ENCODE measurements around the gene ELAVL3. TPM values are rescaled to one million over a fixed set of nuclear protein-coding genes. Genes with fewer than 3 reads are reported as not detected.
"Not testable (repeated sequence)": the region's sequence is repeated elsewhere in the genome, so short reads cannot be mapped to it uniquely, and the experiment has no call there.

Gene ELAVL3
- total RNA-seq, 6 experiments from 2014 or later: not detected

- Mint-ChIP-seq H3K36me3 (ENCODE audit: low read depth) (peaks cover 4% of the 10 kb centered on the region), H3K9me3 (no peaks in the 10 kb centered on the region), H3K4me3 (peak within 1 kb of the TSS; percentile 99), H3K27me3 (ENCODE audit: insufficient read depth) (0 out of 2 replicates have a peak, but pooled peaks cover 3% of the 10 kb centered on the region), H3K4me1 (ENCODE audit: low read depth) (peaks cover 14% of the 10 kb centered on the region), H3K27ac (peak within 1 kb of the TSS; percentile 92)
- peak; percentile 100 for DNase-seq
- TF ChIP-seq, protein P1, sequence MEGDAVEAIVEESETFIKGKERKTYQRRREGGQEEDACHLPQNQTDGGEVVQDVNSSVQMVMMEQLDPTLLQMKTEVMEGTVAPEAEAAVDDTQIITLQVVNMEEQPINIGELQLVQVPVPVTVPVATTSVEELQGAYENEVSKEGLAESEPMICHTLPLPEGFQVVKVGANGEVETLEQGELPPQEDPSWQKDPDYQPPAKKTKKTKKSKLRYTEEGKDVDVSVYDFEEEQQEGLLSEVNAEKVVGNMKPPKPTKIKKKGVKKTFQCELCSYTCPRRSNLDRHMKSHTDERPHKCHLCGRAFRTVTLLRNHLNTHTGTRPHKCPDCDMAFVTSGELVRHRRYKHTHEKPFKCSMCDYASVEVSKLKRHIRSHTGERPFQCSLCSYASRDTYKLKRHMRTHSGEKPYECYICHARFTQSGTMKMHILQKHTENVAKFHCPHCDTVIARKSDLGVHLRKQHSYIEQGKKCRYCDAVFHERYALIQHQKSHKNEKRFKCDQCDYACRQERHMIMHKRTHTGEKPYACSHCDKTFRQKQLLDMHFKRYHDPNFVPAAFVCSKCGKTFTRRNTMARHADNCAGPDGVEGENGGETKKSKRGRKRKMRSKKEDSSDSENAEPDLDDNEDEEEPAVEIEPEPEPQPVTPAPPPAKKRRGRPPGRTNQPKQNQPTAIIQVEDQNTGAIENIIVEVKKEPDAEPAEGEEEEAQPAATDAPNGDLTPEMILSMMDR (IDR thresholded peaks at IDR 0.05): peak; percentile 96
These were observed 45.6 kb downstream of the ELAVL3 start, which contains the start of the genes ODAD3 and PRKCSH for GRCh38 chr19:11435057-11435832. ODAD3 (minus strand) TSS chr19:11435121; CDS start chr19:11435016, 105 bp downstream. PRKCSH (plus strand) TSS chr19:11435635; CDS start chr19:11436118, 483 bp downstream.

DNA sequence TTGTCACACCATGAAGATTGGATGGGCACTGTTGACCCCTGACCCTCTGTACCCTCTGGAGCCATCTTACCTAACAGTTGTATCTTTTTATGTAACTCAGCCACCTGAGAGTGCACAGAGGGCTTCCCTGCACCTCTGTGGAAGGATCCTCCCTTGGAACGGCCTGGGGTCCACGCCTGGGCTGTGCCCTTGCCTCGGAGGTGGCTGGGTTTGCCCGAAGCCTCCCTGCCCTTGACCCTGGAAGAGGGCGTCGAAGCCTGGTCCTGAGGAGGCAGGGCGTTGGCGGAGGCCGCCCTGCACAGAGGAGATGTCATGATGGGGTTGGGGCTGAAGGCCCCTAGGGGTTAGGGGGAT, 46.2 kb downstream of the ELAVL3 start:
- DNase-seq: no peak
- Mint-ChIP-seq H3K9me3 (no peaks in the 10 kb centered on the region), H3K4me3 (peak overlapping the region; percentile 99), H3K27ac (peak overlapping the region; percentile 92), H3K36me3 (ENCODE audit: low read depth) (peaks cover 4% of the 10 kb centered on the region), H3K4me1 (ENCODE audit: low read depth) (peaks cover 14% of the 10 kb centered on the region), H3K27me3 (ENCODE audit: insufficient read depth) (0 out of 2 replicates have a peak, but pooled peaks cover 3% of the 10 kb centered on the region)
- TF ChIP-seq, protein P1 (IDR thresholded peaks at IDR 0.05): no peak

DNA sequence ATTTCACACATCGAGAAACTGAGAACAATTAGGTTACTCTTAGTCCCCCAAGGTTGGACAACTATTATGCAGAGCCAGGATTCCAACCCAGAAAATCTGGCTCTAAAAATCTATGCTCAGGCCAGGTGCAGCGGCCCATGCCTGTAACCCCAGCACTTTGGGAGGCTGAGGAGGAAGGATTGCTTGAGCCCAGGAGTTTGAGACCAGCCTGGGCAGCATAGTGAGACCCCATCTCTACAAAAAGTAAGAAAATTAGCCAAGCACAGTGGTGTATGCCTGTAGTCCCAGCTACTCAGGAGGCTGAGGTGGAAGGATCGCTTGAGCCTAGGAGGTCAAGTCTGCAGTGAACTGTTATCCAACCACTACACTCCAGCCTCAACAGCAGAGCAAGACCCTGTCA, 47.3 kb downstream of the ELAVL3 start:
- not testable (repeated sequence) for H3K9me3 Mint-ChIP-seq; H3K27ac Mint-ChIP-seq; H3K36me3 Mint-ChIP-seq (ENCODE audit: low read depth); H3K4me3 Mint-ChIP-seq; DNase-seq; H3K27me3 Mint-ChIP-seq (ENCODE audit: insufficient read depth)
- H3K4me1 Mint-ChIP-seq (ENCODE audit: low read depth): peaks cover 14% of the 10 kb centered on the region

DNA sequence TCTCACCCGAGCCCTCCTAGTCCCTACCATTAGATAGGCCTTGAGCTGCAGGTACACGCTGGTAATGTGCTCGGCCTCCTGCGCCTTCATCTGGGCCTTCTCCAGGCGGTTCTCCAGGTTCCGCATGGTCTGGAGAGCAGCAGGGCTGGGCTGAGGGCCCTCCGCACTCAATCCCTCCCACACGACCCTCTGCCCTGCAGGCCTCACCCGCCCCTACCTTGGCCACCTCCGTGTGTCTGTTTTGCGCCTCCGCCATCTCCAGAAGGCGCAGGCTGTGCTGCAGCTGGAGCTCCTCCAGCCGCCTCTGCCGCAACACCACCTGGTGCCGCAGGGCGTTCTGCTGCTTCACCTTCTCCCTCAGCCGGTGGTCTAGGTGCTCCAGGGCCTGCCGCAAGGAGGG, 54.2 kb downstream of the ELAVL3 start:
- DNase-seq: no peak
- TF ChIP-seq, protein P1 (IDR thresholded peaks at IDR 0.05): no peak
- Mint-ChIP-seq H3K27me3 (ENCODE audit: insufficient read depth) (peaks cover 7% of the 10 kb centered on the region; the same call in 1 of the 2 replicates), H3K4me3 (no peak overlapping the region), H3K9me3 (no peaks in the 10 kb centered on the region), H3K36me3 (ENCODE audit: low read depth) (no peaks in the 10 kb centered on the region), H3K4me1 (ENCODE audit: low read depth) (no peaks in the 10 kb centered on the region), H3K27ac (no peak overlapping the region)

- Mint-ChIP-seq H3K27me3 (ENCODE audit: insufficient read depth) (peaks cover 7% of the 10 kb centered on the region; the same call in 1 of the 2 replicates), H3K9me3 (no peaks in the 10 kb centered on the region), H3K36me3 (ENCODE audit: low read depth) (no peaks in the 10 kb centered on the region), H3K4me3 (no peak overlapping the region), H3K4me1 (ENCODE audit: low read depth) (peaks cover 1% of the 10 kb centered on the region), H3K27ac (no peak overlapping the region)
- TF ChIP-seq, protein P1 (IDR thresholded peaks at IDR 0.05): no peak
- DNase-seq: no peak
These were observed 55.0 kb downstream of the ELAVL3 start for GRCh38 chr19:11425719-11426457.

DNA sequence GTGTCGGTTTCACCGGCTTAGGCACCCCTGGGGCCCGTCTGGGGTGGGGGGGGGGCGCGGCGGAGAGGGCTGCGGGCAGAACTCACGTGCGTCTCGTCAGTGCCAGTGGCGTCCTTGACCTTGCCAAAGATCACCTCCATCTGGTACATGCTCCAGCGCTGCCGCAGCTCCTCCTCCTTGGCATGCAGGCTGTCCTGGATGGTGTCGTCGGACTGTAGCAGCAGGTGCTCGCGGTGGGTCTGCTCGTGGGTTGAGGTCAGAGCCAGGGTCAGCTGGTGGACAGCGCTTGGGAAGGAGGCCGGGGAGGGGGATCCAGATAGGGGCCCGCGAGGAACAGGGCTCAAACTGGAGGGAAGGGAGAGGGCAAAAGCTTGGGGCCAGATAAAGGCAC, 57.1 kb downstream of the ELAVL3 start:
- no peak for DNase-seq
- no peaks in the 10 kb centered on the region for H3K36me3 Mint-ChIP-seq (ENCODE audit: low read depth)
- TF ChIP-seq, protein P1 (IDR thresholded peaks at IDR 0.05): no peak
- H3K9me3 Mint-ChIP-seq: no peaks in the 10 kb centered on the region
- H3K27me3 Mint-ChIP-seq (ENCODE audit: insufficient read depth): peaks cover 8% of the 10 kb centered on the region; the same call in 1 of the 2 replicates
- H3K4me1 Mint-ChIP-seq (ENCODE audit: low read depth): peaks cover 10% of the 10 kb centered on the region
- H3K27ac Mint-ChIP-seq: no peak overlapping the region
- H3K4me3 Mint-ChIP-seq: no peak overlapping the region

Data from HFFc6 (cell line).